MM.1S (cell line): ENCODE results near the gene ZNRF3.

ENCODE experiments used
- EZH2phosphoT487 ChIP-seq: fragments of 300-600 bp; sonication (generic); IDR thresholded peaks from 2 replicates; pipeline ENCODE4 v1.6.1; 2018; ENCODE audit warnings: antibody characterized with exemption, low read length
- TF ChIP-seq, protein P1 (sequence below): fragments of 300-600 bp; sonication (generic); IDR thresholded peaks from 2 replicates; pipeline ENCODE4 v1.5.1; 2016; ENCODE audit warnings: antibody characterized with exemption, low read length, mixed read lengths

DNA sequence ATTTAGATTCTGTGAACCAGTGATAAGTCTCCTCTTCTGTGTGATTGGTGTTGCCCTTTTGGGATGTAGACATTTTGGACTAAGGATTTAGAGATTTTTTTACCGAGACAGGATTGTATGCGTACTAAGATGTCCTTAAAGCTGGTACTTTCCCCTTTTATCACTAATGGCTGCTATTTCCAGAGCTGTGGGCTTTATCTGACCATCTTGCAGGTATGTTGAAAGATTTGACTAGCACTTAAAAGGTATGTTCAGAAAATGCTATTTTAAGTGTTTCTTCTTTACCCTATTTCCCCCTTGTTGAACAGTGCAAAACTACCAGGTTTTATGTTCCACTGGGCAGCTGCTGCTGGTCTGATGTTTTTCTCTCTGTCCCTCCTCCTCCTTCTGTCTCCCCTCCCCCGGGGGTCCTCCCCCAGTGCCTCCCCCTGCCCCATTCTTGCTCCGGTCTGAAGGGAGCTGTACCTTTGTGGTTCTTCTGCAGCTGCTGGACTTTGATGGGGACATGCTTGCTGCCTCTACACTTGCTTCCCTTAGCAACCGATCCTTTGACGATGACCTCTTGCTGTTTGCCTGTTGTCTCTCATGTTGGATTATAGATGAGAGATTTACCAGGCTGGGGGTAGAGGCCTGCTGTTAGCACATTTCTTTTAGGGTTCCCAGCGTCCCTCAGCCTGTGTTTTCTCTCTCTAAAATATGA, 59.6 kb downstream of the ZNRF3 start:
- TF ChIP-seq EZH2phosphoT487, result no peak
- TF ChIP-seq, protein P1, sequence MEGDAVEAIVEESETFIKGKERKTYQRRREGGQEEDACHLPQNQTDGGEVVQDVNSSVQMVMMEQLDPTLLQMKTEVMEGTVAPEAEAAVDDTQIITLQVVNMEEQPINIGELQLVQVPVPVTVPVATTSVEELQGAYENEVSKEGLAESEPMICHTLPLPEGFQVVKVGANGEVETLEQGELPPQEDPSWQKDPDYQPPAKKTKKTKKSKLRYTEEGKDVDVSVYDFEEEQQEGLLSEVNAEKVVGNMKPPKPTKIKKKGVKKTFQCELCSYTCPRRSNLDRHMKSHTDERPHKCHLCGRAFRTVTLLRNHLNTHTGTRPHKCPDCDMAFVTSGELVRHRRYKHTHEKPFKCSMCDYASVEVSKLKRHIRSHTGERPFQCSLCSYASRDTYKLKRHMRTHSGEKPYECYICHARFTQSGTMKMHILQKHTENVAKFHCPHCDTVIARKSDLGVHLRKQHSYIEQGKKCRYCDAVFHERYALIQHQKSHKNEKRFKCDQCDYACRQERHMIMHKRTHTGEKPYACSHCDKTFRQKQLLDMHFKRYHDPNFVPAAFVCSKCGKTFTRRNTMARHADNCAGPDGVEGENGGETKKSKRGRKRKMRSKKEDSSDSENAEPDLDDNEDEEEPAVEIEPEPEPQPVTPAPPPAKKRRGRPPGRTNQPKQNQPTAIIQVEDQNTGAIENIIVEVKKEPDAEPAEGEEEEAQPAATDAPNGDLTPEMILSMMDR, result no peak
